Chondrocyte (in vitro differentiated cells): ENCODE measurements around the gene ZCCHC24. TPM values are rescaled to one million over a fixed set of nuclear protein-coding genes. Genes with fewer than 3 reads are reported as not detected.
A peak's percentile ranks its signal among the peaks of the same experiment; 100 is the strongest.

Source experiments
- DNase-seq: peaks from one replicate; pipeline ENCODE4 v3.0.0; 2021; ENCODE audit warnings: mixed read lengths, low spot score
- H3K27ac Mint-ChIP-seq: one replicate; pipeline ENCODE4 v1.8.0; 2021; ENCODE audit warnings: mild to moderate bottlenecking, moderate library complexity, mixed read lengths; ENCODE audit not compliant: unreplicated experiment
- H3K27me3 Mint-ChIP-seq: 2 replicates; pipeline ENCODE4 v1.8.0; 2021; ENCODE audit warnings: low read depth, mixed read lengths
- H3K36me3 Mint-ChIP-seq: 2 replicates; pipeline ENCODE4 v1.8.0; 2021; ENCODE audit warnings: low read depth, mixed read lengths
- H3K4me1 Mint-ChIP-seq: 2 replicates; pipeline ENCODE4 v1.8.0; 2021; ENCODE audit warnings: low read depth, mild to moderate bottlenecking, mixed read lengths
- H3K4me3 Mint-ChIP-seq: one replicate; pipeline ENCODE4 v1.8.0; 2021; ENCODE audit warnings: mild to moderate bottlenecking, moderate library complexity, mixed read lengths; ENCODE audit not compliant: unreplicated experiment
- H3K9me3 Mint-ChIP-seq: 2 replicates; pipeline ENCODE4 v1.8.0; 2021; ENCODE audit warnings: low read depth, mixed read lengths
- total RNA-seq: library from RNA; stranded (reverse); gene quantifications from 3 replicates; pipeline ENCODE4 v1.2.1, GENCODE V29; 2021
- TF ChIP-seq, protein P1 (sequence below): fragments of 200-600 bp; sonication (generic); IDR thresholded peaks from 2 replicates; pipeline ENCODE4 v1.5.0; 2021; ENCODE audit warnings: antibody characterized with exemption, mild to moderate bottlenecking, moderate library complexity

The ZCCHC24 gene
- total RNA-seq, 1 donor from 2014 or later, result 45.1 TPM

- peaks cover 74% of the 10 kb centered on the region for H3K4me1 Mint-ChIP-seq
- no peak for DNase-seq
- H3K9me3 Mint-ChIP-seq, result no peaks in the 10 kb centered on the region
- no peaks in the 10 kb centered on the region for H3K27me3 Mint-ChIP-seq
- no peak overlapping the region for H3K27ac Mint-ChIP-seq
- TF ChIP-seq, protein P1, sequence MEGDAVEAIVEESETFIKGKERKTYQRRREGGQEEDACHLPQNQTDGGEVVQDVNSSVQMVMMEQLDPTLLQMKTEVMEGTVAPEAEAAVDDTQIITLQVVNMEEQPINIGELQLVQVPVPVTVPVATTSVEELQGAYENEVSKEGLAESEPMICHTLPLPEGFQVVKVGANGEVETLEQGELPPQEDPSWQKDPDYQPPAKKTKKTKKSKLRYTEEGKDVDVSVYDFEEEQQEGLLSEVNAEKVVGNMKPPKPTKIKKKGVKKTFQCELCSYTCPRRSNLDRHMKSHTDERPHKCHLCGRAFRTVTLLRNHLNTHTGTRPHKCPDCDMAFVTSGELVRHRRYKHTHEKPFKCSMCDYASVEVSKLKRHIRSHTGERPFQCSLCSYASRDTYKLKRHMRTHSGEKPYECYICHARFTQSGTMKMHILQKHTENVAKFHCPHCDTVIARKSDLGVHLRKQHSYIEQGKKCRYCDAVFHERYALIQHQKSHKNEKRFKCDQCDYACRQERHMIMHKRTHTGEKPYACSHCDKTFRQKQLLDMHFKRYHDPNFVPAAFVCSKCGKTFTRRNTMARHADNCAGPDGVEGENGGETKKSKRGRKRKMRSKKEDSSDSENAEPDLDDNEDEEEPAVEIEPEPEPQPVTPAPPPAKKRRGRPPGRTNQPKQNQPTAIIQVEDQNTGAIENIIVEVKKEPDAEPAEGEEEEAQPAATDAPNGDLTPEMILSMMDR, result no peak
- peaks cover 1% of the 10 kb centered on the region for H3K36me3 Mint-ChIP-seq
- H3K4me3 Mint-ChIP-seq, result no peak overlapping the region
Measured at GRCh38 chr10:79442171-79443040, 3.0 kb downstream of the ZCCHC24 start.

DNA sequence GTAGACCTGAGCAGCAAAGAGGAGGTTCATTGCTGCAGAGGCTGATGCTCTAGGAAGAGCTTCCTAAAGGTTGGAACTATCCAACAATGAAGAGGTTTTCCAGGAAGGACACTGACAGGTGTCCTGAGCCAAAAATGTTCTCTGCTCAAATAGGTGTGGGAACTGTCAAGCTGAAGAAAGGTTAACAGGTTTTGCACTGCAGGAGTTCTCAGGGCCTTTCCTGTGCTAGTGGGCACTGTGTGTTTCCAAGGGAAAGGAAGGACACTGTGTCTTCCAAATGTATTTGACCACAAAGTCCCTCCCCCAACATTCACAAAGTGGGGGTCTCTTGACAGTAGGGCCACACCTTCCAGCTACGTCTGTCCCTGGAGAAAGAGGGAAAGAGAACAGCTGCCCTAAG lies 4.0 kb downstream of the ZCCHC24 start:
- Mint-ChIP-seq H3K27me3 (no peaks in the 10 kb centered on the region), H3K4me1 (peaks cover 69% of the 10 kb centered on the region), H3K9me3 (no peaks in the 10 kb centered on the region), H3K4me3 (no peak overlapping the region), H3K27ac (no peak overlapping the region), H3K36me3 (peaks cover 1% of the 10 kb centered on the region)
- no peak for DNase-seq
- TF ChIP-seq, protein P1, result no peak

DNA sequence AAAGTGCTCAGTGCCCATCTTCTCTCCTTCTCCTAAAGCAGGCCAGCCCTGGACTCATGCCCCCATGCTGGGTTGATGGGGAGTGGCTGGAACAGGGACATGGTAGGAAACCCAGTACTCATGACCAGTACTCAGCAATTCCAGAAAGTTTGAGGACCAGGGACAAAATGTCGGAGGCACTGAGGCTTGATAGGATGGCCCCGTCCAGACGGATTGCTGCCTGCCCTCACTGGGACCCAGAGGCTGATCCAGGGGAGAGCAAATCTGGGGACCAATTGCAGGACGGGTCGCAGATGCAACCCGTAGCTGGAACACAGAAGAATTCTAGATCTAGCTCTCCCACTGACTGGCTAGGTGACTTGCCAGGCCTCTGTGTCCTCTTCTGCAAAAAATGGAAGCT lies 5.1 kb downstream of the ZCCHC24 start:
- DNase-seq, result peak; percentile 35
- Mint-ChIP-seq H3K27ac (peak overlapping the region; percentile 12), H3K4me3 (no peak overlapping the region), H3K4me1 (peaks cover 76% of the 10 kb centered on the region), H3K9me3 (no peaks in the 10 kb centered on the region), H3K36me3 (peaks cover 1% of the 10 kb centered on the region), H3K27me3 (no peaks in the 10 kb centered on the region)
- TF ChIP-seq, protein P1, result no peak

GRCh38 chr10:79438699-79439085 lies 6.7 kb downstream of the ZCCHC24 start:
- H3K36me3 Mint-ChIP-seq, result peaks cover 1% of the 10 kb centered on the region
- H3K4me3 Mint-ChIP-seq, result no peak overlapping the region
- H3K27me3 Mint-ChIP-seq, result no peaks in the 10 kb centered on the region
- H3K27ac Mint-ChIP-seq, result no peak overlapping the region
- TF ChIP-seq, protein P1, result peak; percentile 13
- H3K9me3 Mint-ChIP-seq, result no peaks in the 10 kb centered on the region
- peak; percentile 43 for DNase-seq
- H3K4me1 Mint-ChIP-seq, result peaks cover 83% of the 10 kb centered on the region

DNA sequence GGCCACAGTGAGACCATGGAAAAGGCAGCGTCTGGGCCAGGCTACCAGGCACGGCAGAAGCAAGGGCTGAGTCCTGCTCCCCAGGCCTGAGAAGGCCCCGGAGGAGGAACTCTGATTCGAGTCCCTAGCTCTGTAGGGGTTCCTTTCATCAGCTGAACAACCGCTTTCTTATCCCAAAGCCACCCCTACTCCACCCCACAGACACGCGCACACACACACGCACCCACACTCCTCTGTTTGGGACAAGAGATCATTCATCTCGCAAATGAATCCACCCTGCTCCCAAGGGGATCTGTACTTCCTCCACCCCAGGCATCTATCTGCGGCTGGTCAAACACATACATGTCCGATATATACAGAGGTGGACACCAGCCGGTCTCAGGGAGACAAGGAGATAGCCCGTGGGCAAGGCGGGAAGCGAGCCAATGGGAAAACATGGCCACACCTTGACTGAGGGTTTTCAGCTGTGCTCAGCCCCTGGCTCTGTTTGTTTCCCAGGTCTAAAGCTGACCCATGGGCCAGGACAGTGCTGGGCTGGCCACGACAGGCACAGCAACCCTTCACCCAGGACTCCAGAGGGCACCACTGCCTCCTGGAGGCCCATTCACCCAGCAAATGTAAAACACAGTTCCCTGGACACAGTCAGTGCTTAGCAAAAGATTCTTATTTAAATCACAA lies 7.3 kb downstream of the ZCCHC24 start:
- Mint-ChIP-seq H3K4me1 (peaks cover 80% of the 10 kb centered on the region), H3K27me3 (no peaks in the 10 kb centered on the region), H3K36me3 (no peaks in the 10 kb centered on the region), H3K27ac (peak overlapping the region; percentile 6), H3K4me3 (no peak overlapping the region), H3K9me3 (no peaks in the 10 kb centered on the region)
- DNase-seq, result peak; percentile 62
- TF ChIP-seq, protein P1, result peak; percentile 68
